ENCODE data around the gene DLGAP5.

DLGAP5 gene

DNA sequence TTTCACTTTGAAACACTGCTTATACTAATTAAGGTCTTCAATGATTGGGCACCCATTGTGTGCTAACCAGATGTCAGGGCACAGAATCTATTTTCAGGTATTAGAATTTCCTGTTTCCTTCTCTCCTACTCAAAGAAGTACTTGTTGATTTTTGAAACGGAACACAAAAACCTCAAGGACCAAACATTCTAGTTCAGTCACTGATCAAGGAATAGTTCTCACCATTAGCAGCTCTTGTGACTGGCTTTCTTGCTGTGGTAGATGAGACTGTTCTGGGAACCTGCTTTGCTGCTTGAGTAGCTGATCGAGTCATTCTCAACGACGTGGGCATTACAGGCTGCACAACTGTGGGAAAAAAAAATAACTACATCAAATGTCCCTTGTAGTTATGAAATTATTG is 11.0 kb downstream of the DLGAP5 start:
- no peak for DNase-seq (ENCODE audit: low read depth in 3 of 3)

DNA sequence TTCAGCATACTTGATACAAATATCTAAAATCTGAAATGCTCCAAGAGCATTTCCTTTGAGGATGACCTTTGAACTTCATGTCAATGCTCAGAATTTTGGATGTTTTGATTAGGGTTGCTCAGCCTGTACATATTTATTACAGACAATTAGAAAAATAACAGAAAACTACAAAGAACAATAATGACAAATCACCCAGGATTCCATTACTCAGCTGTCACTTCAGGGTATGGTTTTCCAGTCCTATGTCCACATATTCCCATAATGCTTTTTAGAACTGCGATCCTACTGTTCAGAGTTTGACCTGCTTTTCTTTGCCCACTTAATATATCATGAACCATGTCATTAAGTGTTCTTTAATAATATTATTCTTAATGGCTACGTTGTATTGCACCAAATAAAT is 11.4 kb downstream of the DLGAP5 start:
- no peak for DNase-seq (ENCODE audit: low read depth in 3 of 3)

DNA sequence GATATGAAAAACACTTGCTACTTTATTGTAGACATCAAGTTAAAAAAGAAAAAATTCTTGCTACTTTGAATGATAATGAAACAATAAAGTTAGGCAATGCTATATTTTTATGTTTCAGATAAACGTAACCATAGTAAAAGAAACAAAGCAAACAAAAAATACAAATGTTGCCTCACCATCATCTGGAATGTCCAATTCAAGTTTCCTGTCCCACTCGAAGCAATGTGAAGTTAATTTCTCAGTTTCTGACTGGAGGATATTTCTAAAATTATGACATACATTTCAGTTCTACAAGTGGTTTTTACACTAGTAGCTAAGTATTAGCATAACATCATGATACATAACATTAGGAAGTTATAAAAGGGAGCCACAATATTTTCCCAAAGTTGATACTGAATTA is 20.9 kb downstream of the DLGAP5 start:
- no peak for DNase-seq (ENCODE audit: low read depth in 3 of 3)

DNA sequence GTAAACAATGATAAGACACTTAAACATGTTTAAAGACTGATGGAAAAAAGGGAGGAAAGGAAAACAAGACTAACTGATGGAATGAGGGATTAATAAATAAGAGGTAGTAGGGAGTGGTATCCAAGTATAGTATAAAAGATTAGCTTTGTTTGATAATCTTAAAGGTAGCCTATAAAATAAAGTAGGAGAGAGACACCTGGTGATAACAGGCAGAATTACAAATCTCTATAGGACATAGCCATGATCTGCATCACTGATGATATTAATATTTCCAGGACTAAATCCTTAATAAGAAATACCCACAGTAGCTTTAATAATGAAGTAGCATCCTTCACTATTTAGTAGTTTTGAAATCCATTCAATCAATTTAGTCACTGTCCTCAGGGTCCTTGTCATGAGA is 30.4 kb downstream of the DLGAP5 start:
- DNase-seq (ENCODE audit: low read depth in 3 of 3) = no peak

DNA sequence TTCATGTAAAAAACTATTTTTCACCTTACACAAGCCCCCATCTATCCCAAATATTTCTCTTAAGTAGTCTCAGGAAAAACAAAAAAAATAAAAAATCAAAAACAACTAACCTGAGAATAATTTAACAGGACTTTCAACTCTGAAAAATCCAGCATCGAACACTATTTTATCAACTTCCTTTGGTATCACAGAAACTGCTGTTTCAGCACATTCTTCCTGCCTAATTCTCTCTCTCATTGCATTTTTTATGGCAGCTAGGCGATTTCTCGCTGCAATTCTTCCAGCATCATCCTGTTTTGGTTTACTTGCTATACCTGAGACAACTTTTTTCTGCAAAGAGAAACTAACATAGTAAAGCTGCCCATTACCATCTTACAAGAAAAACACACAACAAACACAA is 33.0 kb downstream of the DLGAP5 start:
- no peak for DNase-seq (ENCODE audit: low read depth in 3 of 3)

DNA sequence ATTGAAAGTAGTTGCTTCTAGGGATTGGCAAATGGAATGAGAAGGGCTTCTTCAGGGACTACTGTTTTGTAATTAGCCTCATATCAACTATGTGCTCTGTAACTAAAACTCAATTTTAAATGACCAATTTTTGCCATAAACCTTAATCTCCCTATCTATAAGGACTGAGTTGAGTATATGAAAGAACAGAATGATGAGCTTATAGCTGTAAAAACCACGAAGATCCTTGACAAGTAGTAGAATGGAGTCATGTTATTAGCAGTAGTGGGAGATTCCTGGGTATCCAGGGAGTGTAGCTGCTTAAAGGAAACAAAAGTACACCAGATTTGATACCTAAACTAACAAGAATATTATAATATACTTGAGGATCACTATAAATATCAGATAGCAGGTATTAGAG is 34.3 kb downstream of the DLGAP5 start:
- no peak for DNase-seq (ENCODE audit: low read depth in 3 of 3)

DNA sequence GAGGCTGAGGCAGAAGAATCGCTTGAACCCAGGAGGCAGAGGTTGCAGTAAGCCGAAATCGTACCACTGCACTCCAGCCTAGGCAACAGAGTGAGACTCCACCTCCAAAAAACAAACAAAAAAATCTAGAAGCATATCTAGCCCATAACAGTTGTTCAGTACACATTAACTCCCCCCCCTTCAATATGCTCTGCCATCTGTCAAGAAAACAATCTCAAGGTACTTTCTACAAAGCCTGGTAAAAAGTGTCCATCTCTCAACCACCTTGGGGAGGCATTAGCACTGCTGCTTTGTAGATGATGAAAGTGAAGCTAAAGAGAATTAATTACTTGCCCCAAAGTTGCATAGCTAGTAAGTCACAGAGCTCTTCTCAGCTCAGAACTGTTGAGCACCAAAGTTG is 37.4 kb downstream of the DLGAP5 start:
- DNase-seq (ENCODE audit: low read depth in 3 of 3) = no peak

DNA sequence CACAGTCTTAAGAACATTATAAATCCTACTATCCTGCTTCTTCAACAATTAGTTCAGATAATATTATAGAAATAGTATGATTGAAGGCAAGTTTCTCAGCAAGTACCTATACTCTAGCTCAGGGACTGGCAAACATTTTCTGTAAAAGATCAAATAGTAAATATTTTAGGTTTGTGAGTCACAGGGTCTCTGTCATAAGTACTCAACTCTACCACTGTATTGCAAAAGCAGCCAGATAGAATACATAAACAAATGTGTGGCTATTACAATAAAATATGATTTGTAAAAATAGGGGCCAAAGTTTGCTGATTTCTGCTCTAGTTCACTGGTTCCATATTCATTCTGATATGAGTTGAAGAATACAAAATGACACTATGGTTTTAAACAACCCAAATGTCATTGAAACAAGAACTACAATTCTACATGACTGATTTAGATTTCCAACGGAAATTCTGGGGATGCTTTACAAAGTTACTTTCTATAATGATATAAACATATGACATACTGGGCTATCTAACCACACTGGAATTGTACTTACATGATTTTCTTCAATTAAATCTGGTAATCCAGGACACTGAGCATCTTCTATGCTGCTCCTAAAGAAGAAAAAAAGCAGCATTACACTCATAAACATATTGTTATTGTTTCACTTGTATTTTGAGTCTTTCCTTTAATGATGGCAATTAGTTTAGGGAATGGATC is 39.2 kb downstream of the DLGAP5 start:
- DNase-seq (ENCODE audit: low read depth in 3 of 3) = no peak

DNA sequence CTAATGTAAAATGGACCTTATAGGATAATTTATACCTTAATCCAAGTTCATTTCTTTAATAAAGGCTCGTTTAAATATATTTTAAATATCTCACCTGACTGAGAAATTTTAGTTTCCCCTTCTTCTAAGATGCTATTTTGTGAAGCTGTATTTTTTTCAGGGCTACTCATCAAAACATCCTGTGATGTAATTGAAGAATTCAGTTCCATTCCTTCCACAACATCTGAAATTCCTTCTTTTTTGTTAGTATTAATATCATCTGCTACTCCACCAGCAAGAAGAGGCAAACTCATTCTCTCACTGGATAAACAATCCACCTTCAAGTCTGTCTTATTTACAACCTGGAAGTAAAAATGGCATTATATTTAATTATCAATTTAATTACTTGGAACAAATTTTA is 39.8 kb downstream of the DLGAP5 start:
- DNase-seq (ENCODE audit: low read depth in 3 of 3) = no peak

DNA sequence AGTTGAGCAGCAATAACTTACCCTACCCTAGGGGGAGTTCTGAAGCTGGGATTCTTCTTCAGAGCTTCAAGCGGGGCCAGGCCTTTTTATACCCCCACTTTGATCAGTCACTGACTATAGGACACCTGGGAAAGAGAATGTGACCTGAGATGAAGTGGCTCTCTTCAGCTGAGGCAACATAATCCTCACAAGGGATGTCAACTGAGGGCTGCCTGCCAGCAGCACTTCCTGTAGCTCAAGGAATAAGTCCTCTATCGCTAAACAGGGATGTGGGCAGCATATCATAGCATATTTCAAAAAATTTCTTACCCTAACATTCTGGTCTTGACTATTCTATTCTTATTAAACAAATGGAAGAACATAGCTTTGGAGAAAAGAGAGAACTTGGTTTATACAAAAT is 45.0 kb downstream of the DLGAP5 start:
- DNase-seq (ENCODE audit: low read depth in 3 of 3) = no peak

DNA sequence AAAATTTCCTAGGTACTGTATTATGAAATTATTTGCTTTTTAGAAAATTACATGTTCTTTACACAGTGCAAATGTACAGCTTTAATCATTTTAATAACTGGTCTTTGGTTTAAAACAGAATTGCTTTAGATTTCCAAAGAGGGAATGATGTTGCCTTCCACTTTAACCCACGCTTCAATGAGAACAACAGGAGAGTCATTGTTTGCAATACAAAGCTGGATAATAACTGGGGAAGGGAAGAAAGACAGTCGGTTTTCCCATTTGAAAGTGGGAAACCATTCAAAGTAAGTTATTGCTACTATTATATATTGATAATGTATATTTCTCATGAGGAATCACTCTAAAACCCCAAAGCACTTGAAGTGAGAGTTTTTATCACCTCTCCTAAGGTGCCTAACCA is 48.9 kb downstream of the DLGAP5 start:
- DNase-seq (ENCODE audit: low read depth in 3 of 3) = no peak

DNA sequence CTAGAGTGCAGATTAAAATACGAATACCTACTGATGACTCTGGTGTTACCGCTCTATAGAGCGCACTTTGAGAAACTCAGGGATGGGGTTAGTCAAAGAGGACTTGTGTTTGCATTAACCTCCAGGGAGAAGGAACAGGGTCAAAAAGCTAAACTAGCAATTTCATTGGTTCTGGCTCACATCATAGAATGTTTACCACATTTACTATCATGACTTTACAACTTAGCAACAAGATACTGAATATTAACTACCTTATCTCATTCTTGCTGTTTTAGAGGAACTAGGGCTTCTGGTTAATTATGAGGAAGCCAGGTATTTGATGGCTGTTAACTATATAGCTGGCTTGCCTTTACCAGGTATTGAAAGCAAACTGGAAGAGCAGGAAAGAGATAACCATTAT is 49.6 kb downstream of the DLGAP5 start:
- no peak for DNase-seq (ENCODE audit: low read depth in 3 of 3)

DNA sequence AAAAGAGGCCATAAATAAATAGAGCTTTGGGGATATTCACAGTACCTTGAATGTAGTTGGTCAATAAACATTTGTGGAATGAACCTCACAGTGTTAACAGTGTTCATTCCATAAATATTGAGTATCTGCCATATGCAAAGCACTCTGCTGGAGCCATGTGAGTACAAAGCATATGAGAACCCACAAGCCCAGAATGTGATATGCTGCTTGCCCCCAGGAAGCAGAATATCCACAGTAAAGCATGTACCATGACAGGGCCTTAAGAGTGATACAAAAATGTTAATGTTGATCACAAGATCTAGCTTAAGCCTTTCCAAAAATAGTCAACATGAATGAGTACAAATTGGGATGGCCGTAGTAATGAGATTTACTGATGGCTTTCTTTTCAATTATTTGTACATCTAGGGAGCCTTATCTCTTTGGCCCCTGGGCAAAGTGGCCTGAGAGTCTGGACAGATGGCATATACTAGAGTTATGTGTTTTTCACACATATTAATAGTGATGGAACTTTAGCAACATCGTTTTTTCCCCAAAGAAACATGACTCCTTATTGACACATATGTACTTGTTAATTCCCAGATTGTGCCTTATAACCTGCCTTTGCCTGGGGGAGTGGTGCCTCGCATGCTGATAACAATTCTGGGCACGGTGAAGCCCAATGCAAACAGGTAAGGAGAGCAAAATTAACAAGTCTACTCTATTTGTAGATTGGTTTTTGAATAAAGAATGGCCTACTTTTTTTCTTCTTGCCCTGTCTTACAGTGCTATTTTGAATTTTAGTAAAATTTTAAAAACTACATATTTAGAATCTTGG is 51.5 kb downstream of the DLGAP5 start:
- no peak for DNase-seq (ENCODE audit: low read depth in 3 of 3)

DNA sequence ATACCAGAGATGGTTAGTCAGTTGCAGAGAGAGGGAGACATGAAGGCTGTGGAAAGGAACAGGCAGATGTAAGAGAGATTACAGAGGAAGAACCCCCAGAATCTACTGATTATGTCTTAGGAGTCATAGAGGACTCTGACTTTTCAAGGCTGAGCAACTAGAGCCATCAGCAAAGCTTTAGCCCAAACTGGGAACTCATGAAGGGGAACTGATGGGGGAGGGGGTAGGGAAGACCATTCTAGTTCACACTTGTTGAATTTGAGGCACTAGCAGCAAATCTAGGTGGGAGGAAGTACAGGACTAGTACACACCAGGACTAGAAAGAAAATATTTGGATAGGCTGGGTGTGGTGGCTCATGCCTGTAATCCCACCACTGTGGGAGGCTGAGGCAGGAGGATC is 52.2 kb downstream of the DLGAP5 start:
- DNase-seq (ENCODE audit: low read depth in 3 of 3) = no peak

DNA sequence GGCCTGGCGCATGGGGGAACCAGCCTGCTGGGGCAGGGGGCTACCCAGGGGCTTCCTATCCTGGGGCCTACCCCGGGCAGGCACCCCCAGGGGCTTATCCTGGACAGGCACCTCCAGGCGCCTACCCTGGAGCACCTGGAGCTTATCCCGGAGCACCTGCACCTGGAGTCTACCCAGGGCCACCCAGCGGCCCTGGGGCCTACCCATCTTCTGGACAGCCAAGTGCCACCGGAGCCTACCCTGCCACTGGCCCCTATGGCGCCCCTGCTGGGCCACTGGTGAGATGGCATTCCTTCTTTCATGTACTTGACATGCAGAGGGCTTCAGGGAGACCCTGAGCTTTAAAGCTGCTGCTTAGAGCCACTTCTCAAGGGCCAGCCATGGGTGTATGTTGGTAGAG is 53.3 kb downstream of the DLGAP5 start:
- no peak for DNase-seq (ENCODE audit: low read depth in 3 of 3)

DNA sequence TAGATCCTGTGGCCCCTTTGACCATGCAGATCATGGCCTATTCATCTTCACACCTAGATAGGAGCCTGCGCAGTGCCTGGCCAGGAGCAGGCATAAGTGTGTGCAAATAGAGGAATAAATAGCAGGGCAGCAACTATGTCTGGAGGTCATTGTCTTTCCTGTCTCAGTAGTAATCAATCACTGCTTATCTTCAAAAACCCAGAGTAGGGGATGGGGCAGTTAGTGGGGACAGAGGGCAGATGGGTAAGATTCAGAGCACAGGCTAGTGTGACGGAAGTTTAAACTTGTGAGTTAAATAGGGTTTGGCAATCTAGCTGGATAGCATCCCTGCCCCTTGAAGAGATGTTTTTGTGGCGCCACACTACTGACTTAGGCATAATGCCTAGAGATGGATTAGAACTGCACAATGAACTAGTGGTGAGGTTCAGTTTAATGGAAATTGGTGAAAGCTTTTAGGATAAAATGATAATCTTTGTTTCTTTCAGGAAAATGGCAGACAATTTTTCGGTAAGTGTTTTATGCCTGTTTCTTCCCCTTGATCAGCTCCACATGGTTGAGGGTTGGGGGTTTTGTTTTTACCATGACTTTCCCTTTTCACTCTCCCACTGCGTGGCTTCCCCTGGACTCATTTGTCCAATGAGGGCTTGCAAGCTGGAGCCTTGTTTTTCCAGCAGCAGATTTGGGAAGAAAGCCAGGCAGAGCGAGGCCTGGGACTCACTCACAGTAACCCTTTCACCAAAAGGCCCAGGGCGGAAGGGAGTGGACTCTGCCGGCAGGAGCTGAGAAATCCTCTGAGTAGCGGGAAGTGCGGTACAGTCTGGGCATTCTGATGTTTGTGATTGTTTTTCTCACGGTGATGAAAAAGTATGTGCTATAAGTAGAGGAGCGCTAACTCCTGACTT is 54.2 kb downstream of the DLGAP5 start:
- DNase-seq (ENCODE audit: low read depth in 3 of 3) = no peak

DNA sequence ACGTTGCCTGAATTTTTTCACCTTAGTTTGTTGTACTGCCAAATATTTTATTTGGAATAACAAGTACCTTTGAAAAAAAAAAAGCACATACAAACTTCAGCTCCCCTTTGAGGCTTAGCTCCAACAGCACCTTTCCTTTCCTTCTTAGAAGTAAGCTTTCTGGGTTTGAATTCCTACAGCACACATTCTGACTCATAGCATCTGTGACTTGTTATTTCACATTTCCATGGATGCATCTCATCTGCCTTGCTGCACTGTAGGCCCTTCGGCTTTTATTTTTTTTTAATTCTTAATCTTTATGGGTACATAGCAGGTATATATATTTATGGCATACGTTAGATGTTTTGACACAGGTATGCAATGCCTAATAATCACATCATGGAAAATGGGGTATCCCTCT is 55.1 kb downstream of the DLGAP5 start:
- DNase-seq (ENCODE audit: low read depth in 3 of 3) = no peak

DNA sequence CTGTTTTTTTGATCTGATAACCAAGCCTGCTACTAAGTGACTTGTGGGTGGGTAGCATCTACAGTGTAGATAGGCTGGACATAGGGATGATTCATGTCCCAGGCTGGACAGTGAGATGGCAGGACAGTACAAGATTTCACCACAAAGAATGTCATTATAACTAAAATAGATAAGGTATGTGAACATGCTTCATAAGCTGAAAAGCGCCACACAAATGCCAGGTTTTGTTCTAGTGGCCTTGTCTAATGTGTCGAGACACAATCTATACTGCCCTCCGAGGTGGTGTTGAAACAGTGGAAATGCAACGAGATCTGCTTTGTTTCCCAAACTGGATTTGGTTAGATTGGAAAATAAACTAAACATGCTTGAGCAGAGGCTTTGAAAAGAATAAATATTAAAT is 58.0 kb downstream of the DLGAP5 start:
- no peak for DNase-seq (ENCODE audit: low read depth in 3 of 3)

DNA sequence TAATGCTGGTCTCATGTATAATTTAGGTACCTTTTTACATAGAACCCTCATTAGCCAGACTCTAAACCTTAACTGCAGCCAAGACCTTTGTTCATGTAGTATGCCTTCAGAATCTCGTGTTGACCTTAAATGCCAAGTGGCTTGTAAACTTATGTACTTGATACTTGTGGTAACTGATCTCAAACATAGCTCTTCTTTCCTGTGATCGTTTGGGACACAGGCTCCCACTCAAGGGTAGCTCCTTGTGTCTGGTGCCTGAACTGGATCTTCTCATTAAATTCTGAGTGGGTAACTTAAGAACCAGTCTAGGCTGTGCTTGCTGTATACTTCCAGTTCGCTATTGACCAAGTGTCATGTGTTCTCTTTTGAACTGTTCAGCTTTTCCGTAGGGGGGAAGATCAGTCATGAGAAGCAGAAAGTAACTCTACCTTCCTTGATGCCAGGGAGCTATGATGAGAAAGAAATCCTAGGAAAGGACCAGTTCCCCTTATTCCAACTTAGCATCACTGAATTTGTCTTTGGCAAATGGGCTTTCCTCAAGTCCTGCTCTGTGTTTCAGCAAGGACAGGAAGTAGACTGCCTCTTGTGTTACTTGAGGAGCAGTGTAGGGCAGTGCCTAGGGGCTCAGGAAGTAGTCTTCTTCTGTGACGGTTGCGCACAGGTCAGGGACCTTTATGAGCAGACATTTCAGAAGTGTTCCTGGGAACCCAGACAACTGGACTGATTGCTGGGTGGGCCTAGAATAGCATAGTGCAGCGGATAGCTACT is 59.8 kb downstream of the DLGAP5 start:
- no peak for DNase-seq (ENCODE audit: low read depth in 3 of 3)

DNA sequence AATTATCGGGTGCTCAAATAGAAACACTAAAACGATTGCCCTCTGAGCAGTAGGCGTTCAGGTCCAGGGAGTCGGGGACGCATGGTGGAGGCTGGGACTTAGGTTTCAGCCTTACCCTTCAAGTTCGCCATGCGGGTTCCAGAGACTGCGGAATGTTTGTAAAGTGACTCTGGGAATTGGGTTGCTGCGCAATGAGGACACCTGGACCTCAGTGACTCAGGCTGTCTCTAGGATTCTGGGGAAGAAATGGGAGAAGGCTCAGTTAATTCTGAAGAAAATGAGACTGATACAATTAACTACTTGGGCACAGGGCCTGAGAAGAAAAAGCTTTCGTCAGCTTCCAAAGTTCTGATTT is 61.2 kb downstream of the DLGAP5 start:
- DNase-seq (ENCODE audit: low read depth in 3 of 3) = no peak

DNA sequence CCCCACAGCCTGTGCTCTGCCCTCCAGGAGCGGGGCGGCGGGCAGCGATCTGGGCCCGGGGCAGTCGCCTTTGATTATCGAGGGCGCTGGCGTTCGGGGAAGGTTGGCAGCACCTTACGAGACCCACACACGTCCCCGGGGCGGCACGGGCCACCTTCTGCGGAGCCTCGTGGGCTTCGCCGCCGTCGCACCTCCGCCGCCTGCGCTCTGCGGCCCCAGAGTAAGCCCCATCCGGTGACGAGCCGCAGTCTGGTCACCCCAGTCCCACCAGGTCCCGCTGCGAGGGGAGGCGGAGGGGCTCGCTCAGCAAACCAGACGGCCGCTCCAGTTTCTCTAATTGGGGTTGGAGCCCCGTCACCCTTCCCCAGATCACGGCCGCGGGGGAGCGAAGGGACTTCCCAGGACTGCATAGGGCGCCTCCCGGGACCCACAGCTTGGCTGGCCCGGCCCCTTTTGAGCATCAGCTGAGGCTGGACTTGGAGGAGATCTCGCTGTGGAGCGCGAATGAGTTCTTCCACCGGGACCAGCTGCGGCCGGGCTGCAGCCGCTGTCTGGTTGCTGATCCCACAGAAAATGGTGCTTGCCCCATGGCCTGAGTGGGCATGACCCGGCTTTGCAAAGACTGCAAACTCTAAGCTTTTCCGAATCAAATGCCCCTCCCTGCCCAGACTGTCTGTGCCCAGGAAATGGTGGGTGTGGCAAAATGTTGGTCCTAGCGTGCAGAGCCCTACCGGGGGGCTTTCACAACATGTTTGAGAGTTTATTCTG is 61.8 kb downstream of the DLGAP5 start:
- peak; percentile 21 to 34 (median 22) for DNase-seq (ENCODE audit: low read depth in 3 of 3)
